ENCODE measurements around the gene NPDC1. TPM values are rescaled to one million over a fixed set of nuclear protein-coding genes. Genes with fewer than 3 reads are reported as not detected.

The NPDC1 gene
- polyA plus RNA-seq, 3 donors = 0.51 to 2.7 TPM; not detected in 1

DNA sequence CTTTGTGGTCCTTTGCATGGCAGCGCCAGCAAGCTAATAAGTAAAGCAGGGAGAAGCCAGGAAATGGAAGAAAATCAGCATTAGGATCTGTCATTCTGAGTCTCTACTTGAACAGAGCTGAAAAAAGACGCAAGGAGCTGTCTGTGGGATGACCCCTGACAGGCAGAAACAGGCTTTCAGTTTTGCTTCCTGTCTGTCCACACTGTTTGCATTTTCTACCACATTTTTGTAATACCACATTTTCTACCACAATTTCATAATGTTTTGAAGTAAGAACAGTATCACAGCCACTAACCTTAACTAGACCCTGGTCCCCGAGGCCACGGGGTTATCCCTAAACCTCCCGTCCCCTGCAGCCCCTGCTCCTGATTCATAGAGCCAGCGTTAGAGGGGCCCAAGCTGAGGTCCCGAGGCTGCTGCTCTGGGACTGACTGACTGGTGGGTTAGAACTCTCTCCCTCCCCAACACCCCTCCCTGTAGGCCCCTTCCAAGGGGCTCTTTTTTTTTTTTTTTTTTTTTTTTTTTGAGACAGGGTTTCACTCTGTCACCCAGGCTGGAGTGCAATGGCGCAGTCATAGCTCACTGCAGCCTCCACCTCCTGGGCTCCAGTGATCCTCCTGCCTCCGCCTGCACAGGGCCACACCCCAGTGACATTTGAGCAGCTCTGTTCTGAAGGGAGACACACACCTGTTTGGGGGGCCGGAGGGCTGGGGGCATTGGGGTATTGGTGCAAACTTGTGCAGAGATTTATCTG lies 45.6 kb downstream of the NPDC1 start:
- peaks cover 64 to 69% of the 10 kb centered on the region in 2 donors for H3K4me1 ChIP-seq (ENCODE audit: control insufficient read depth in 1 of 2, insufficient read depth in 2 of 2, low read length in 2 of 2)
- H3K36me3 ChIP-seq (replicated peaks in 1 of 2; ENCODE audit: control insufficient read depth in 1 of 2, insufficient read depth in 2 of 2, low read length in 2 of 2) = no peaks in the 10 kb centered on the region
- Mint-ChIP-seq H3K9me3 (peaks cover 3 to 10% (median 7%) of the 10 kb centered on the region in 7 donors), H3K27me3 (ENCODE audit: low read depth in 3 of 3) (peaks cover 19 to 33% (median 26%) of the 10 kb centered on the region in 3 donors), H3K36me3 (peaks cover 0 to 2% of the 10 kb centered on the region in 2 donors), H3K27ac (peak overlapping the region; percentile 90 to 97 (median 95)), H3K4me1 (peaks cover 57% of the 10 kb centered on the region), H3K4me3 (peak overlapping the region; percentile 70 to 83)
- 17% methylated on average over 6 of the region's 10 CpGs for WGBS (ENCODE audit: insufficient coverage)
- no peak overlapping the region for H3K9ac ChIP-seq (ENCODE audit: insufficient read depth, low read length, poor library complexity, severe bottlenecking)
- peaks cover 0 to 27% of the 10 kb centered on the region in 2 donors for H3K27me3 ChIP-seq (ENCODE audit: control insufficient read depth in 2 of 2, insufficient read depth in 2 of 2, low read length in 2 of 2)
- intact Hi-C loops (cut with micrococcal nuclease) = no loop called here
- H3K79me2 ChIP-seq (ENCODE audit: insufficient read depth, low read length) = no peaks in the 10 kb centered on the region
- H3K4me3 ChIP-seq (replicated peaks in 1 of 3; ENCODE audit: low read depth in 2 of 3, low read length in 3 of 3) = peak overlapping the region in 1 of 3 experiments; percentile 59
- peak overlapping the region; percentile 62 to 83 for H3K27ac ChIP-seq (ENCODE audit: low read depth in 1 of 2, low read length in 2 of 2)
- peak overlapping the region; percentile 70 for H3K4me2 ChIP-seq (replicated peaks; ENCODE audit: extremely low read depth, low read length, poor library complexity, severe bottlenecking)
- peaks cover 0 to 9% of the 10 kb centered on the region in 2 donors for H3K9me3 ChIP-seq (replicated peaks in 1 of 2; ENCODE audit: control insufficient read depth in 1 of 2, insufficient read depth in 1 of 2, low read length in 2 of 2)
- TF ChIP-seq, protein P1, sequence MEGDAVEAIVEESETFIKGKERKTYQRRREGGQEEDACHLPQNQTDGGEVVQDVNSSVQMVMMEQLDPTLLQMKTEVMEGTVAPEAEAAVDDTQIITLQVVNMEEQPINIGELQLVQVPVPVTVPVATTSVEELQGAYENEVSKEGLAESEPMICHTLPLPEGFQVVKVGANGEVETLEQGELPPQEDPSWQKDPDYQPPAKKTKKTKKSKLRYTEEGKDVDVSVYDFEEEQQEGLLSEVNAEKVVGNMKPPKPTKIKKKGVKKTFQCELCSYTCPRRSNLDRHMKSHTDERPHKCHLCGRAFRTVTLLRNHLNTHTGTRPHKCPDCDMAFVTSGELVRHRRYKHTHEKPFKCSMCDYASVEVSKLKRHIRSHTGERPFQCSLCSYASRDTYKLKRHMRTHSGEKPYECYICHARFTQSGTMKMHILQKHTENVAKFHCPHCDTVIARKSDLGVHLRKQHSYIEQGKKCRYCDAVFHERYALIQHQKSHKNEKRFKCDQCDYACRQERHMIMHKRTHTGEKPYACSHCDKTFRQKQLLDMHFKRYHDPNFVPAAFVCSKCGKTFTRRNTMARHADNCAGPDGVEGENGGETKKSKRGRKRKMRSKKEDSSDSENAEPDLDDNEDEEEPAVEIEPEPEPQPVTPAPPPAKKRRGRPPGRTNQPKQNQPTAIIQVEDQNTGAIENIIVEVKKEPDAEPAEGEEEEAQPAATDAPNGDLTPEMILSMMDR (IDR thresholded peaks at IDR 0.05) = no peak
- peaks cover 6% of the 10 kb centered on the region for H4K20me1 ChIP-seq (ENCODE audit: insufficient read depth, low read length)
- peak overlapping the region; percentile 63 for H2AFZ ChIP-seq (ENCODE audit: insufficient read depth, low read depth, low read length, poor library complexity, severe bottlenecking)
- DNase-seq = peak; percentile 56 to 74 (median 58)

DNA sequence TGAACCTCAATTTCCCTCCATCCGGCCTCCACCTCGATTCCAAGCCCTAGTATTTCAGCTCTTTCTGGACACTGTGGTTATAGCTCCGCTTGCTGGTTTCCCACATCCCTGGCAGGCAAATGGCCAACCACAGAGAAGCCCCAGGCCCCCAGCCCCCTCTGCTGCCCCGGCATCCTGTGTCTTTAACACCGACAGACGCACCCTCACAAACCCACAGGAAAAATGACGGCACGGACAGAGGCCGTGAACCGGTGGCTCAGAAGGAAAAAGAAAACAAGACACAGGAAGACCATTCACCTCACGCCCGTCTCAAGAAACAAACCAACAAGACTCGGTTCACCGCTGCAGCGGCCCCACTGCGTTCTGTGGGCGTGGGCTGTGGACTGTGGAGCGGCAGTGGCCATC lies 48.1 kb downstream of the NPDC1 start:
- TF ChIP-seq, protein P1 (IDR thresholded peaks at IDR 0.05) = no peak
- peaks cover 23 to 50% (median 39%) of the 10 kb centered on the region in 3 donors for H3K27me3 Mint-ChIP-seq (ENCODE audit: low read depth in 3 of 3)
- Histone ChIP-seq H3K27ac (ENCODE audit: low read depth in 1 of 2, low read length in 2 of 2) (no peak overlapping the region), H3K79me2 (ENCODE audit: insufficient read depth, low read length) (peaks cover 16% of the 10 kb centered on the region), H3K4me3 (replicated peaks in 1 of 3; ENCODE audit: low read depth in 2 of 3, low read length in 3 of 3) (no peak overlapping the region), H3K4me1 (ENCODE audit: control insufficient read depth in 1 of 2, insufficient read depth in 2 of 2, low read length in 2 of 2) (peaks cover 76 to 90% of the 10 kb centered on the region in 2 donors), H3K4me2 (replicated peaks; ENCODE audit: extremely low read depth, low read length, poor library complexity, severe bottlenecking) (no peak overlapping the region), H2AFZ (ENCODE audit: insufficient read depth, low read depth, low read length, poor library complexity, severe bottlenecking) (peak overlapping the region; percentile 22), H3K27me3 (ENCODE audit: control insufficient read depth in 2 of 2, insufficient read depth in 2 of 2, low read length in 2 of 2) (peaks cover 0 to 41% of the 10 kb centered on the region in 2 donors), H3K9me3 (replicated peaks in 1 of 2; ENCODE audit: control insufficient read depth in 1 of 2, insufficient read depth in 1 of 2, low read length in 2 of 2) (no peaks in the 10 kb centered on the region), H3K9ac (ENCODE audit: insufficient read depth, low read length, poor library complexity, severe bottlenecking) (no peak overlapping the region), H4K20me1 (ENCODE audit: insufficient read depth, low read length) (peaks cover 27% of the 10 kb centered on the region), H3K36me3 (replicated peaks in 1 of 2; ENCODE audit: control insufficient read depth in 1 of 2, insufficient read depth in 2 of 2, low read length in 2 of 2) (peaks cover 6 to 9% of the 10 kb centered on the region in 2 donors)
- peak overlapping the region in 2 of 7 donors; percentile 18 to 25 for H3K27ac Mint-ChIP-seq
- H3K36me3 Mint-ChIP-seq = peaks cover 10 to 12% of the 10 kb centered on the region in 2 donors
- intact Hi-C loops (cut with micrococcal nuclease) = loop anchor here in 1 of 2 donors (5.0 kb wide), 1 partner anchor 34 kb away; the partner anchor contains the start of gene FUT7
- DNase-seq = no peak
- peaks cover 70% of the 10 kb centered on the region for H3K4me1 Mint-ChIP-seq
- WGBS (ENCODE audit: insufficient coverage) = 11% methylated on average over 9 of the region's 18 CpGs
- H3K9me3 Mint-ChIP-seq = peaks cover 0 to 7% (median 0%) of the 10 kb centered on the region in 7 donors
- peak overlapping the region; percentile 32 to 67 for H3K4me3 Mint-ChIP-seq

All from CD14-positive monocyte (primary cell).